ENCODE results near the gene EIF4E1B.

DNA sequence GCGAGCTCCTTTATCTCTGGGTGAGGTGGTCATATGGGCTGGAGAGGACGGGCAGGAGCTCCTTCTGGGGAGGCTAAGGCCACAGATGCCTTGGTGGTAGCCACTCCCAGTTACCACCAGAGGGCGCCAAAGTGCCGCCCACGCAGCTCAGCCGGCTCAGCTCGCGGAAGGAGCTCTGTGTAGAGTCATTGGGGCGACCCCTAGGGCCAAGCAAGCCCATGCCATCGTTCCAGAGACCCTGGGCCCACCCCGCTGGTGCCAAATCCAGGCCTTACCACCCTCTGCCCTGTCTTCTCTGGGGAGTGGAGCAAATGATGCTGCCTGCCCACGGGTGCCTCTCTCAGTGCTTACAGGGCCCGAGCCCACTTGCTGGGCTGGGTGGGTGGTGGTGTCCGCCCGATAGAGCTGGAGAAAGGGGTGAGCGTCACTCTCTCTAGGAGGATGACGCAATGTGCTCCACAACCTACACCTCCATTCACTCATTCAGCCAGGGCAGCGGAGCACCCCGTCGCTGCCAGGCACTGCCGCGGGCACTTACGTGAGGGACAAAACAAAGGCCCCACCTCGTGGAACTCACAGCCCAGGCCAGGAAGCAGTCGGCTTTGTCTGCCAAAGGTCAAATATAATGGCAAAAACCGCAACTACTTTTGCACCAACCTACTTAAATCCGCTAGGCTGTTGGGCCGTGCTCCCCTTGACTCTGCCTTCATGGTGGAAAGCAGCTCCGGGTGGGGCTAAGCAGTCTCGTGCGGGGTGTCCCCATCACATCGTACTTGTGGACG, 30.6 kb downstream of the EIF4E1B start:
- TF ChIP-seq TAF1 (IDR thresholded peaks at IDR 0.05; ENCODE audit: borderline replicate concordance, low read depth, low read length), result no peak
- TF ChIP-seq POLR2AphosphoS5 (IDR thresholded peaks at IDR 0.05; ENCODE audit: low read depth, low read length), result no peak

All from GM12892 (cell line).